Activated naive CD4-positive, alpha-beta T cell treated with anti-CD3 and anti-CD28 coated beads, Interleukin-2, amount 50 U/mL, for 24 hours (primary cell): ENCODE measurements around the gene PIP4K2A.

Source experiments
- H3K27ac Mint-ChIP-seq: one replicate; pipeline ENCODE4 v1.8.0; 2021; ENCODE audit warnings: mild to moderate bottlenecking, mixed read lengths
- H3K27me3 Mint-ChIP-seq: one replicate; pipeline ENCODE4 v1.8.0; 2021; ENCODE audit warnings: mixed read lengths
- H3K36me3 Mint-ChIP-seq: one replicate; pipeline ENCODE4 v1.8.0; 2021; ENCODE audit warnings: mixed read lengths
- H3K4me1 Mint-ChIP-seq: one replicate; pipeline ENCODE4 v1.8.0; 2021; ENCODE audit warnings: mixed read lengths
- H3K4me3 Mint-ChIP-seq: one replicate; pipeline ENCODE4 v1.8.0; 2021; ENCODE audit warnings: mild to moderate bottlenecking, mixed read lengths
- H3K9me3 Mint-ChIP-seq: one replicate; pipeline ENCODE4 v1.8.0; 2021; ENCODE audit warnings: mixed read lengths

Gene PIP4K2A

GRCh38 chr10:22649390-22649841 is 65.0 kb downstream of the PIP4K2A start:
- Mint-ChIP-seq H3K36me3 (peaks cover 12% of the 10 kb centered on the region), H3K27me3 (no peaks in the 10 kb centered on the region), H3K4me3 (peak overlapping the region; percentile 82), H3K4me1 (peaks cover 91% of the 10 kb centered on the region), H3K9me3 (no peaks in the 10 kb centered on the region), H3K27ac (peak overlapping the region; percentile 99)

GRCh38 chr10:22648547-22648961 is 65.8 kb downstream of the PIP4K2A start:
- no peaks in the 10 kb centered on the region for H3K27me3 Mint-ChIP-seq
- H3K9me3 Mint-ChIP-seq: no peaks in the 10 kb centered on the region
- peak overlapping the region; percentile 99 for H3K27ac Mint-ChIP-seq
- peaks cover 12% of the 10 kb centered on the region for H3K36me3 Mint-ChIP-seq
- H3K4me1 Mint-ChIP-seq: peaks cover 91% of the 10 kb centered on the region
- peak overlapping the region; percentile 82 for H3K4me3 Mint-ChIP-seq

- no peaks in the 10 kb centered on the region for H3K9me3 Mint-ChIP-seq
- peak overlapping the region; percentile 99 for H3K27ac Mint-ChIP-seq
- H3K36me3 Mint-ChIP-seq: peaks cover 10% of the 10 kb centered on the region
Observed at GRCh38 chr10:22647244-22647643, 67.1 kb downstream of the PIP4K2A start.

GRCh38 chr10:22646388-22646853 is 68.0 kb downstream of the PIP4K2A start:
- H3K4me3 Mint-ChIP-seq: peak overlapping the region; percentile 82
- H3K27ac Mint-ChIP-seq: peak overlapping the region; percentile 99
- no peaks in the 10 kb centered on the region for H3K9me3 Mint-ChIP-seq
- peaks cover 90% of the 10 kb centered on the region for H3K4me1 Mint-ChIP-seq
- peaks cover 13% of the 10 kb centered on the region for H3K36me3 Mint-ChIP-seq
- no peaks in the 10 kb centered on the region for H3K27me3 Mint-ChIP-seq

More at GRCh38 chr10:22647244-22647643, 67.1 kb downstream of the PIP4K2A start:
- H3K4me1 Mint-ChIP-seq: peaks cover 90% of the 10 kb centered on the region
- no peaks in the 10 kb centered on the region for H3K27me3 Mint-ChIP-seq
- peak overlapping the region; percentile 82 for H3K4me3 Mint-ChIP-seq

GRCh38 chr10:22644222-22644621 is 70.2 kb downstream of the PIP4K2A start:
- H3K9me3 Mint-ChIP-seq: no peaks in the 10 kb centered on the region
- peak overlapping the region; percentile 12 for H3K4me3 Mint-ChIP-seq

GRCh38 chr10:22643775-22644174 is 70.6 kb downstream of the PIP4K2A start:
- Mint-ChIP-seq H3K4me3 (peak overlapping the region; percentile 19), H3K36me3 (peaks cover 9% of the 10 kb centered on the region)

More at GRCh38 chr10:22644222-22644621, 70.2 kb downstream of the PIP4K2A start:
- peaks cover 9% of the 10 kb centered on the region for H3K36me3 Mint-ChIP-seq
- peak overlapping the region; percentile 94 for H3K27ac Mint-ChIP-seq
- no peaks in the 10 kb centered on the region for H3K27me3 Mint-ChIP-seq
- H3K4me1 Mint-ChIP-seq: peaks cover 82% of the 10 kb centered on the region

GRCh38 chr10:22643116-22643515 is 71.3 kb downstream of the PIP4K2A start:
- Mint-ChIP-seq H3K4me1 (peaks cover 82% of the 10 kb centered on the region), H3K27me3 (no peaks in the 10 kb centered on the region), H3K36me3 (peaks cover 11% of the 10 kb centered on the region), H3K4me3 (peak overlapping the region; percentile 40), H3K9me3 (no peaks in the 10 kb centered on the region), H3K27ac (peak overlapping the region; percentile 94)

More at GRCh38 chr10:22643775-22644174, 70.6 kb downstream of the PIP4K2A start:
- Mint-ChIP-seq H3K27ac (peak overlapping the region; percentile 94), H3K27me3 (no peaks in the 10 kb centered on the region), H3K4me1 (peaks cover 82% of the 10 kb centered on the region), H3K9me3 (no peaks in the 10 kb centered on the region)

GRCh38 chr10:22641743-22642142 is 72.6 kb downstream of the PIP4K2A start:
- Mint-ChIP-seq H3K9me3 (no peaks in the 10 kb centered on the region), H3K27ac (no peak overlapping the region), H3K36me3 (peaks cover 11% of the 10 kb centered on the region), H3K4me3 (no peak overlapping the region), H3K27me3 (no peaks in the 10 kb centered on the region), H3K4me1 (peaks cover 82% of the 10 kb centered on the region)

- H3K4me1 Mint-ChIP-seq: peaks cover 84% of the 10 kb centered on the region
- H3K27ac Mint-ChIP-seq: no peak overlapping the region
- no peak overlapping the region for H3K4me3 Mint-ChIP-seq
- H3K27me3 Mint-ChIP-seq: no peaks in the 10 kb centered on the region
- H3K36me3 Mint-ChIP-seq: peaks cover 18% of the 10 kb centered on the region
- no peaks in the 10 kb centered on the region for H3K9me3 Mint-ChIP-seq
Observed at GRCh38 chr10:22640359-22640758, 74.0 kb downstream of the PIP4K2A start.

- peaks cover 90% of the 10 kb centered on the region for H3K4me1 Mint-ChIP-seq
- no peak overlapping the region for H3K4me3 Mint-ChIP-seq
- H3K36me3 Mint-ChIP-seq: peaks cover 24% of the 10 kb centered on the region
- no peaks in the 10 kb centered on the region for H3K27me3 Mint-ChIP-seq
- H3K9me3 Mint-ChIP-seq: no peaks in the 10 kb centered on the region
- H3K27ac Mint-ChIP-seq: peak overlapping the region; percentile 30
Observed at GRCh38 chr10:22638863-22639262, 75.5 kb downstream of the PIP4K2A start.

- peaks cover 90% of the 10 kb centered on the region for H3K4me1 Mint-ChIP-seq
- H3K9me3 Mint-ChIP-seq: no peaks in the 10 kb centered on the region
- H3K4me3 Mint-ChIP-seq: no peak overlapping the region
- H3K27me3 Mint-ChIP-seq: no peaks in the 10 kb centered on the region
- peaks cover 21% of the 10 kb centered on the region for H3K36me3 Mint-ChIP-seq
- peak overlapping the region; percentile 78 for H3K27ac Mint-ChIP-seq
Observed at GRCh38 chr10:22637491-22637890, 76.9 kb downstream of the PIP4K2A start.

- Mint-ChIP-seq H3K4me1 (peaks cover 96% of the 10 kb centered on the region), H3K4me3 (no peak overlapping the region), H3K36me3 (peaks cover 22% of the 10 kb centered on the region)
Observed at GRCh38 chr10:22635650-22636049, 78.7 kb downstream of the PIP4K2A start.

GRCh38 chr10:22634606-22635459 is 79.5 kb downstream of the PIP4K2A start:
- Mint-ChIP-seq H3K27me3 (no peaks in the 10 kb centered on the region), H3K4me3 (no peak overlapping the region), H3K36me3 (peaks cover 22% of the 10 kb centered on the region), H3K27ac (peak overlapping the region; percentile 83), H3K4me1 (peaks cover 97% of the 10 kb centered on the region), H3K9me3 (no peaks in the 10 kb centered on the region)

More at GRCh38 chr10:22635650-22636049, 78.7 kb downstream of the PIP4K2A start:
- no peaks in the 10 kb centered on the region for H3K27me3 Mint-ChIP-seq
- peak overlapping the region; percentile 63 for H3K27ac Mint-ChIP-seq
- no peaks in the 10 kb centered on the region for H3K9me3 Mint-ChIP-seq

- H3K9me3 Mint-ChIP-seq: no peaks in the 10 kb centered on the region
- peak overlapping the region; percentile 93 for H3K27ac Mint-ChIP-seq
- H3K4me3 Mint-ChIP-seq: no peak overlapping the region
- peaks cover 97% of the 10 kb centered on the region for H3K4me1 Mint-ChIP-seq
- no peaks in the 10 kb centered on the region for H3K27me3 Mint-ChIP-seq
- H3K36me3 Mint-ChIP-seq: peaks cover 22% of the 10 kb centered on the region
Observed at GRCh38 chr10:22634093-22634492, 80.3 kb downstream of the PIP4K2A start.

- H3K27me3 Mint-ChIP-seq: no peaks in the 10 kb centered on the region
- no peaks in the 10 kb centered on the region for H3K9me3 Mint-ChIP-seq
- no peak overlapping the region for H3K4me3 Mint-ChIP-seq
Observed at GRCh38 chr10:22633528-22633927, 80.8 kb downstream of the PIP4K2A start.

GRCh38 chr10:22633106-22633505 is 81.3 kb downstream of the PIP4K2A start:
- peaks cover 22% of the 10 kb centered on the region for H3K36me3 Mint-ChIP-seq
- H3K4me3 Mint-ChIP-seq: no peak overlapping the region
- no peaks in the 10 kb centered on the region for H3K9me3 Mint-ChIP-seq
- H3K27me3 Mint-ChIP-seq: no peaks in the 10 kb centered on the region
- H3K4me1 Mint-ChIP-seq: peaks cover 97% of the 10 kb centered on the region
- H3K27ac Mint-ChIP-seq: peak overlapping the region; percentile 93

More at GRCh38 chr10:22633528-22633927, 80.8 kb downstream of the PIP4K2A start:
- peaks cover 97% of the 10 kb centered on the region for H3K4me1 Mint-ChIP-seq
- H3K27ac Mint-ChIP-seq: peak overlapping the region; percentile 93
- peaks cover 24% of the 10 kb centered on the region for H3K36me3 Mint-ChIP-seq
